Kidney (tissue), 14 donors: ENCODE measurements around the gene FFAR1. TPM values are rescaled to one million over a fixed set of nuclear protein-coding genes. Genes with fewer than 3 reads are reported as not detected.

Source experiments
- DNase-seq, 5 donors: peaks; one replicate each; pipeline ENCODE4 v3.0.0-alpha.2; 2013 to 2020
- FAIRE-seq: peaks from 2 replicates; lab custom pipeline; 2012; peaks lifted over from hg19 to GRCh38; lab: Jason Lieb, UNC
- H3K27ac ChIP-seq, 2 donors: one replicate each; pipeline ENCODE4 v1.7.0; 2013; ENCODE audit warnings: low read depth in 2 of 2, low read length in 2 of 2, inconsistent platforms in 1 of 2
- H3K27me3 ChIP-seq: one replicate; pipeline ENCODE4 v1.7.1; 2013; ENCODE audit warnings: low read length, inconsistent platforms; ENCODE audit not compliant: control insufficient read depth, insufficient read depth
- H3K36me3 ChIP-seq, 3 donors: one replicate each; pipeline versions ENCODE4 v1.7.0 to v1.7.1; 2013; ENCODE audit warnings: low read length in 3 of 3, control low read depth in 1 of 3, inconsistent platforms in 1 of 3; ENCODE audit not compliant: insufficient read depth in 3 of 3, control insufficient read depth in 2 of 3
- H3K4me1 ChIP-seq, 3 donors: one replicate each; pipeline versions ENCODE4 v1.7.0 to v1.7.1; 2013; ENCODE audit warnings: low read length in 3 of 3, inconsistent platforms in 1 of 3, low read depth in 1 of 3; ENCODE audit not compliant: control insufficient read depth in 2 of 3, insufficient read depth in 2 of 3
- H3K4me3 ChIP-seq, 3 donors: one replicate each; pipeline versions ENCODE4 v1.7.0 to v1.8.1; 2013; ENCODE audit warnings: low read length in 3 of 3, control low read depth in 1 of 3, inconsistent platforms in 1 of 3
- H3K9ac ChIP-seq, 3 donors: one replicate each; pipeline versions ENCODE4 v1.7.0 to v1.7.1; 2013; ENCODE audit warnings: low read length in 3 of 3, control low read depth in 1 of 3, inconsistent platforms in 1 of 3
- H3K9me3 ChIP-seq, 3 donors: one replicate each; pipeline versions ENCODE4 v1.7.0 to v1.7.1; 2013; ENCODE audit warnings: low read length in 3 of 3, control low read depth in 1 of 3, inconsistent platforms in 1 of 3; ENCODE audit not compliant: control insufficient read depth in 2 of 3, insufficient read depth in 1 of 3
- CTCF ChIP-seq: IDR thresholded peaks from 3 replicates; pipeline ENCODE4 v1.5.1; 2012; ENCODE audit warnings: mild to moderate bottlenecking, moderate library complexity, borderline replicate concordance; ENCODE audit not compliant: insufficient read depth; ENCODE audit errors: extremely low read depth
- intact Hi-C: fragments of 100-400 bp; cut with DNase I; formaldehyde crosslinking; loops from one replicate; pipeline ENCODE4 v1.11.1; 2022
- polyA plus RNA-seq: library from polyadenylated mRNA; stranded (reverse); fragments of 350-450 nt; fragmentation: Illumina TruSeq; extraction: RNeasy Lipid Tissue Mini Kit (QIAGEN cat#74804); gene quantifications from one replicate; pipeline ENCODE4 v1.2.3, GENCODE V29; 2014; ENCODE audit warnings: low read depth, low replicate concordance; ENCODE audit not compliant: insufficient read depth
- total RNA-seq: library from RNA; stranded (reverse); fragmentation: NEBNext Ultra II Directional; extraction: Animal tissue kit (Norgen Biotek cat#: 25700); gene quantifications from one replicate; pipeline ENCODE4 v1.2.1, GENCODE V29; 2021
- donor health status: control.
- donor health status: control.
- donor health status: control.
- donor health status: control.
- donor health status: control.
- donor health status: DM: yes; HTN: yes; CAD: no.
- donor health status: Normal renal cell carcinoma (clear cell type).

Gene FFAR1
- total and polyA plus RNA-seq, 2 donors from 2014 or later: not detected

DNA sequence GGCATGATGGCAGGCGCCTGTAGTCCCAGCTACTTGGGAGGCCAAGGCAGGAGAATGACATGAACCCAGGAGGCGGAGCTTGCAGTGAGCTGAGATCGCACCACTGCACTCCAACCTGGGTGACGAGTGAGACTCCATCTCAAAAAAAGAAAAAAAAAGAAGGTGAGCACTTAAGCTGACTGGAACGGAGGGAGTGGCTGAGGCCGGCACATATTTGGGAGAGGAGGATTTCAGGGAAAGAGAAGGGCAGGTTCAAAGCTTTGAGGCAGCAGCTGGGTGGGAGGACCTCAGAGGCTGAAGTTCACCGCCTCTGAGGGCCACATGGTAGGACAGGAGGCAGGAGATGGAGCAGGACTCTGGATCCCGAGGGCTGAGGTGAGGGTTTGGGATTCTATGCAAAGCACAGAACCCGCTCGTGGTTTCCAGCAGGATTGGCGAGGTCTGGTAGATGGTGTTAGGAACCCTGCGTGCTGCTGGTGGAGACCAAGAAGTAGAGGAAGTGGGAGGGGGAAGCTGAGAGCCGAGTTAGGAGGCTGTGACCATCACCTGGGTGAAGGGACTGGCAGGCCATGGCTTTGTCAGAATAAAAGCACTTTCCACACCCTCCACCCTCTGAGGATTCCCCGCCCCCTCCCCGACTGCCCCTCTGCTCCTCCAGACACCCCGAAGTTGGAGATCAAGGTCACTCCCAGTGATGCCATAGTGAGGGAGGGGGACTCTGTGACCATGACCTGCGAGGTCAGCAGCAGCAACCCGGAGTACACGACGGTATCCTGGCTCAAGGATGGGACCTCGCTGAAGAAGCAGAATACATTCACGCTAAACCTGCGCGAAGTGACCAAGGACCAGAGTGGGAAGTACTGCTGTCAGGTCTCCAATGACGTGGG lies 10.4 kb upstream of the FFAR1 start:
- DNase-seq (peak in 1 of 5 donors; percentile 24), FAIRE-seq (no peak)
- TF ChIP-seq CTCF: no peak
- H3K27ac ChIP-seq: no peak overlapping the region
- H3K4me1 ChIP-seq: no peaks in the 10 kb centered on the region
- H3K4me3 ChIP-seq: no peak overlapping the region
- H3K9me3 ChIP-seq: no peaks in the 10 kb centered on the region
- no peak overlapping the region for H3K9ac ChIP-seq
- intact Hi-C loops: no loop called here
- no peaks in the 10 kb centered on the region for H3K27me3 ChIP-seq
- no peaks in the 10 kb centered on the region for H3K36me3 ChIP-seq

DNA sequence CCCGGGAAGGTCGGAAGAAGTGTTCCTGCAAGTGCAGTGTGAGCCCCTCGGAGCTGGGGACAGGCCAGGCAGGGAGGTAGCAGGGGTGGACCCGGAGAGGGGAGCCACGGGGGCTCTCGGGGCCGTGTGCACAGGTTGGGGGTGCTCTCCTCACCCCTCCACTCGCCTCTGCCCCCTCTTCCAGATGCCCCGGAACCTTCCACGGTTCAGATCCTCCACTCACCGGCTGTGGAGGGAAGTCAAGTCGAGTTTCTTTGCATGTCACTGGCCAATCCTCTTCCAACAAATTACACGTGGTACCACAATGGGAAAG lies 9.8 kb upstream of the FFAR1 start:
- no peak for TF ChIP-seq CTCF
- DNase-seq (peak in 1 of 5 donors; percentile 58), FAIRE-seq (no peak)
- H3K27me3 ChIP-seq: no peaks in the 10 kb centered on the region
- no peak overlapping the region for H3K9ac ChIP-seq
- intact Hi-C loops: no loop called here
- no peaks in the 10 kb centered on the region for H3K9me3 ChIP-seq
- H3K4me3 ChIP-seq: no peak overlapping the region
- H3K36me3 ChIP-seq: no peaks in the 10 kb centered on the region
- H3K27ac ChIP-seq: no peak overlapping the region
- no peaks in the 10 kb centered on the region for H3K4me1 ChIP-seq

DNA sequence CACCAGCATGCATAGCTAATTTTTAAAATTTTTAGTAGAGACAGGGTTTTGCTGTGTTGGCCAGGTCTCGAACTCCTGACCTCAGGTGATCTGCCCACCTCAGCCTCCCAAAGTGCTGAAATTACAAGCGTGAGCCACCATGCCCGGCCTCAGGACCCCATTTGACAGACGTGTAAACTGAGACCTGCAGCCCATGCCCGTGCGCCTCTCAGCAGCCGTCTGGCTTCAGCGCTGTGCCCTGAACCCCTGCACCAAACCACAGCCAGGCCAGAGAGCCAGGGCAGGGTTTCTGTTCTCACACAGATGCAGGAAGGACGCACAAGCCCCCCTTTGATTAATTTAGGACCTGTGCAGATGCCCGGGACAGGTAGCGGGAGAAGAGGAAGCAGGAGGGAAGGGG lies 7.3 kb upstream of the FFAR1 start:
- no peak for FAIRE-seq
- no peaks in the 10 kb centered on the region for H3K27me3 ChIP-seq
- no peak overlapping the region for H3K27ac ChIP-seq
- H3K9me3 ChIP-seq: no peaks in the 10 kb centered on the region
- H3K9ac ChIP-seq: no peak overlapping the region
- no peak for TF ChIP-seq CTCF
- no peak overlapping the region for H3K4me3 ChIP-seq
- intact Hi-C loops: no loop called here
- no peaks in the 10 kb centered on the region for H3K36me3 ChIP-seq
- DNase-seq: peak in 1 of 5 donors; percentile 65
- H3K4me1 ChIP-seq: no peaks in the 10 kb centered on the region
